ENCODE results near the gene NKX2-2.
A peak's percentile ranks its signal among the peaks of the same experiment; 100 is the strongest.

NKX2-2 gene

GRCh38 chr20:21513881-21514540 is at the start of gene NKX2-2:
TSS of gene NKX2-2 (minus strand) at chr20:21514064. CDS start at chr20:21513669, 395 bp downstream.
- no peak for DNase-seq

- no peak for DNase-seq
Measured at GRCh38 chr20:21562656-21563055, 48.8 kb upstream of the NKX2-2 start.

GRCh38 chr20:21559305-21559704 is 45.4 kb upstream of the NKX2-2 start:
- no peak for DNase-seq

GRCh38 chr20:21557241-21558020 is 43.6 kb upstream of the NKX2-2 start:
- peak; percentile 7 for DNase-seq

GRCh38 chr20:21556398-21556797 is 42.5 kb upstream of the NKX2-2 start:
- DNase-seq, result no peak

- DNase-seq, result no peak
Measured at GRCh38 chr20:21555470-21556120, 41.7 kb upstream of the NKX2-2 start.

GRCh38 chr20:21554985-21555384 is 41.1 kb upstream of the NKX2-2 start:
- DNase-seq, result no peak

- no peak for DNase-seq
Measured at GRCh38 chr20:21554376-21554890, 40.6 kb upstream of the NKX2-2 start.

- no peak for DNase-seq
Measured at GRCh38 chr20:21550587-21550986, 36.7 kb upstream of the NKX2-2 start.

GRCh38 chr20:21548390-21549035 is 34.6 kb upstream of the NKX2-2 start:
- DNase-seq, result peak; percentile 44

- DNase-seq, result no peak
Measured at GRCh38 chr20:21546355-21546754, 32.5 kb upstream of the NKX2-2 start.

- DNase-seq, result no peak
Measured at GRCh38 chr20:21539512-21539911, 25.6 kb upstream of the NKX2-2 start.

GRCh38 chr20:21534886-21535285 is 21.0 kb upstream of the NKX2-2 start:
- no peak for DNase-seq

GRCh38 chr20:21534453-21534852 is 20.6 kb upstream of the NKX2-2 start:
- no peak for DNase-seq

- DNase-seq, result no peak
Measured at GRCh38 chr20:21529863-21530262, 16.0 kb upstream of the NKX2-2 start.

GRCh38 chr20:21528870-21529269 is 15.0 kb upstream of the NKX2-2 start:
- no peak for DNase-seq

- DNase-seq, result no peak
Measured at GRCh38 chr20:21527908-21528307, 14.0 kb upstream of the NKX2-2 start.

GRCh38 chr20:21526776-21527175 is 12.9 kb upstream of the NKX2-2 start:
- DNase-seq, result no peak

- DNase-seq, result no peak
Measured at GRCh38 chr20:21523895-21524294, 10.0 kb upstream of the NKX2-2 start.

GRCh38 chr20:21523281-21523868 is 9.5 kb upstream of the NKX2-2 start:
- DNase-seq, result no peak

GRCh38 chr20:21522481-21523280 is 8.8 kb upstream of the NKX2-2 start:
- DNase-seq, result no peak
